OCI-LY1 (cell line): ENCODE measurements around the gene TMOD3.

Source experiments
- H2AFZ ChIP-seq: fragments of 200-600 bp; sonication (generic), shearing (Covaris generic); 2 replicates; pipeline ENCODE4 v1.6.0; 2014; ENCODE audit warnings: antibody characterized with exemption, mild to moderate bottlenecking, low read length
- H3F3A ChIP-seq: fragments of 200-600 bp; sonication (generic), shearing (Covaris generic); 2 replicates; pipeline ENCODE4 v1.6.0; 2014; ENCODE audit warnings: mild to moderate bottlenecking, antibody characterized with exemption, low read length, moderate library complexity; ENCODE audit not compliant: insufficient read depth
- H3K27ac ChIP-seq: fragments of 200-600 bp; sonication (generic); 2 replicates; pipeline ENCODE4 v1.5.1; 2014; ENCODE audit warnings: low read length, mixed run types, mild to moderate bottlenecking, low read depth; ENCODE audit not compliant: poor library complexity, severe bottlenecking
- H3K27me3 ChIP-seq: fragments of 200-600 bp; sonication (generic); 2 replicates; pipeline ENCODE4 v1.6.0; 2014; ENCODE audit warnings: antibody characterized with exemption, mild to moderate bottlenecking, low read length, moderate library complexity; ENCODE audit not compliant: insufficient read depth
- H3K36me3 ChIP-seq: fragments of 200-600 bp; sonication (generic); 2 replicates; pipeline ENCODE4 v1.6.1; 2014; ENCODE audit warnings: mild to moderate bottlenecking, antibody characterized with exemption, low read length, moderate library complexity, mixed read lengths; ENCODE audit not compliant: insufficient read depth
- H3K4me1 ChIP-seq: fragments of 200-600 bp; sonication (generic); 2 replicates; pipeline ENCODE4 v1.5.1; 2014; ENCODE audit warnings: mild to moderate bottlenecking, low read length, moderate library complexity; ENCODE audit not compliant: insufficient read depth, severe bottlenecking
- H3K4me2 ChIP-seq: fragments of 200-600 bp; sonication (generic), shearing (Covaris generic); 2 replicates; pipeline ENCODE4 v1.6.1; 2014; ENCODE audit warnings: low read length
- H3K4me3 ChIP-seq: fragments of 200-600 bp; sonication (generic); 2 replicates; pipeline ENCODE4 v1.5.1; 2014; ENCODE audit warnings: low read length, low read depth, mild to moderate bottlenecking, mixed read lengths; ENCODE audit not compliant: poor library complexity, severe bottlenecking
- H3K79me2 ChIP-seq: fragments of 200-600 bp; shearing (Covaris generic); 2 replicates; pipeline ENCODE4 v1.6.1; 2016; ENCODE audit warnings: mixed run types, low read length, mixed read lengths; ENCODE audit not compliant: insufficient read depth
- H3K9ac ChIP-seq: fragments of 200-600 bp; sonication (generic), shearing (Covaris generic); 2 replicates; pipeline ENCODE4 v1.6.1; 2014; ENCODE audit warnings: mild to moderate bottlenecking, low read length, mixed read lengths
- H3K9me2 ChIP-seq: fragments of 200-600 bp; sonication (generic), shearing (Covaris generic); 2 replicates; pipeline ENCODE4 v1.6.1; 2014; ENCODE audit warnings: low read depth, mild to moderate bottlenecking, low read length, mixed read lengths
- H3K9me3 ChIP-seq: fragments of 200-600 bp; shearing (Covaris generic); 2 replicates; pipeline ENCODE4 v1.6.1; 2014; ENCODE audit warnings: low read length, mixed read lengths
- H4K20me1 ChIP-seq: fragments of 200-600 bp; sonication (generic), shearing (Covaris generic); 2 replicates; pipeline ENCODE4 v1.6.0; 2016; ENCODE audit warnings: mild to moderate bottlenecking, low read length; ENCODE audit not compliant: insufficient read depth
- EZH2 ChIP-seq: fragments of 200-600 bp; sonication (generic), shearing (Covaris generic); IDR thresholded peaks from 2 replicates; pipeline ENCODE4 v1.8.0; 2017; ENCODE audit warnings: borderline replicate concordance, mixed run types, mild to moderate bottlenecking, antibody characterized with exemption, low read length, moderate library complexity, mixed read lengths
- TF ChIP-seq, protein P1 (sequence below): fragments of 200-600 bp; sonication (generic), shearing (Covaris generic); IDR thresholded peaks from 2 replicates; pipeline ENCODE4 v1.5.1; 2017; ENCODE audit warnings: mild to moderate bottlenecking, antibody characterized with exemption, low read length, moderate library complexity, mixed read lengths

The TMOD3 gene

DNA sequence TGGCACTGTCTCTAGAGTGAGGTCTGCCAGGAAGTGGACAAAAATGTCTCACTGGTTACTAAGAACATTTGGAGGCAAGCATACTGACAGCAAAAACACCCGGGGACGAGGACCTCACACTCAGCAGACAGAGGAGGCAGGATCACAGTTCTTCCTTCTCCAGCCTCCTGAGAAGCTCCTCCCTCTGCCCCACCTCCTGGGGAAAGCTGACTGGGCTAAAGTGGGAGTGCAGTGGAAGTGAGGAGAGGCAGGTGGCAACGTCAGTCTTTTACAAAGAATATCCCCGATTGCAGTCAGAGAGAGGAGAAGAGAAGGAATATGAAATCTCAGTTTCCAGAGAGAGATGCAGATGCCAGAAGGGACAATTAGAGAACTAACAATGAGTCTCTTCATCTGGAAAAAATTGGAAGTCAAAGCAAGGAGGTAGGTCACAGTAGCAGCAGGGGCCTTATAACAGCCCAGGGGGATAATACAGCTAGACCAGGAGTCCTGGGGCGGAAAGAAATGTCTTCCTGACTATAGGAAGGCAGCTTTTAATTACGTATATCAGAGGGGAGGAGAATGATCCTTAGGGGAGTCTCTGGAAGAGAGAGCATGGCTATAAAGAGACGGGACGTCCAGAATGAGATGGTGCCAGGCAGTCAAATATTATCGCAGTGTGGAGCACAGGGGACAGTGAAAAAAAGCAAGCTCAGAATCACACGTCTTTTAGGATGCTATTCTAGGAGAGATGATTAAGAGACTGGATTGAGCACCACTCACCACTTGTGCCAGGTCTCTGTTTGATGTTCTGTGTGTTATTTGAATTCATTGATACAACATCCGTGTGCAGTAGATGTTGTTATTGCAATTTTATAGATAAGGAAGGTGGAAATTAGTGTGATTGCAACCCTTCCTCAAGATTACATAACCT lies 95.0 kb downstream of the TMOD3 start:
- Histone ChIP-seq H3K4me2 (no peak overlapping the region), H3K9me2 (no peaks in the 10 kb centered on the region), H3K9ac (no peak overlapping the region), H3K79me2 (no peaks in the 10 kb centered on the region), H3K27ac (no peak overlapping the region), H3K27me3 (no peaks in the 10 kb centered on the region), H4K20me1 (no peaks in the 10 kb centered on the region), H3F3A (no peaks in the 10 kb centered on the region), H3K4me1 (no peaks in the 10 kb centered on the region), H2AFZ (no peak overlapping the region), H3K4me3 (no peak overlapping the region), H3K36me3 (peaks cover 19% of the 10 kb centered on the region; the same call in 1 of the 2 replicates), H3K9me3 (no peaks in the 10 kb centered on the region)
- TF ChIP-seq, protein P1, sequence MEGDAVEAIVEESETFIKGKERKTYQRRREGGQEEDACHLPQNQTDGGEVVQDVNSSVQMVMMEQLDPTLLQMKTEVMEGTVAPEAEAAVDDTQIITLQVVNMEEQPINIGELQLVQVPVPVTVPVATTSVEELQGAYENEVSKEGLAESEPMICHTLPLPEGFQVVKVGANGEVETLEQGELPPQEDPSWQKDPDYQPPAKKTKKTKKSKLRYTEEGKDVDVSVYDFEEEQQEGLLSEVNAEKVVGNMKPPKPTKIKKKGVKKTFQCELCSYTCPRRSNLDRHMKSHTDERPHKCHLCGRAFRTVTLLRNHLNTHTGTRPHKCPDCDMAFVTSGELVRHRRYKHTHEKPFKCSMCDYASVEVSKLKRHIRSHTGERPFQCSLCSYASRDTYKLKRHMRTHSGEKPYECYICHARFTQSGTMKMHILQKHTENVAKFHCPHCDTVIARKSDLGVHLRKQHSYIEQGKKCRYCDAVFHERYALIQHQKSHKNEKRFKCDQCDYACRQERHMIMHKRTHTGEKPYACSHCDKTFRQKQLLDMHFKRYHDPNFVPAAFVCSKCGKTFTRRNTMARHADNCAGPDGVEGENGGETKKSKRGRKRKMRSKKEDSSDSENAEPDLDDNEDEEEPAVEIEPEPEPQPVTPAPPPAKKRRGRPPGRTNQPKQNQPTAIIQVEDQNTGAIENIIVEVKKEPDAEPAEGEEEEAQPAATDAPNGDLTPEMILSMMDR = no peak
- no peak for TF ChIP-seq EZH2

DNA sequence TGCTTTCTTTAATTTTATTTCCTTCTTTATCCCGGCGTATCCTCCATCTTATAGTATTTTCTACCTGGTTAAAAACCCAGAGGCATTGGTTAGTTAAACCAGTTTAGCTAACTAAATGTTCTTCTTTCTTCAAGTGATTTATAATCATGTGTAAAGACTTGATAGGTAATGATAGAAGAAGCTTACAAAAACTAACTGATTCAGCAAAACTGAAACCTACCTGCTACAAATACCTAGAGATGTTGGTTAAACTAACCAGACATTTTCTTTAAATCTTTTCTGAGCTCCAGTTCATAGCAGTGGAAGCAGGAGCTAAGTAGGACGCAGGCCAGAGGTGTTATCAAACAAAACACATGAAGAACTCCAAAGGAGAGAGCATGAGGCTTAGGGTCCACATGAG lies 97.4 kb downstream of the TMOD3 start:
- Histone ChIP-seq H3K9me2 (no peaks in the 10 kb centered on the region), H3K27ac (no peak overlapping the region), H3K36me3 (peaks cover 12% of the 10 kb centered on the region; the same call in 1 of the 2 replicates), H3K27me3 (no peaks in the 10 kb centered on the region), H3K4me3 (no peak overlapping the region), H3K4me2 (no peak overlapping the region), H4K20me1 (no peaks in the 10 kb centered on the region), H3K9ac (no peak overlapping the region), H3K79me2 (no peaks in the 10 kb centered on the region), H2AFZ (no peak overlapping the region), H3K9me3 (no peaks in the 10 kb centered on the region), H3K4me1 (no peaks in the 10 kb centered on the region), H3F3A (no peaks in the 10 kb centered on the region)
- TF ChIP-seq, protein P1 = no peak
- no peak for TF ChIP-seq EZH2

DNA sequence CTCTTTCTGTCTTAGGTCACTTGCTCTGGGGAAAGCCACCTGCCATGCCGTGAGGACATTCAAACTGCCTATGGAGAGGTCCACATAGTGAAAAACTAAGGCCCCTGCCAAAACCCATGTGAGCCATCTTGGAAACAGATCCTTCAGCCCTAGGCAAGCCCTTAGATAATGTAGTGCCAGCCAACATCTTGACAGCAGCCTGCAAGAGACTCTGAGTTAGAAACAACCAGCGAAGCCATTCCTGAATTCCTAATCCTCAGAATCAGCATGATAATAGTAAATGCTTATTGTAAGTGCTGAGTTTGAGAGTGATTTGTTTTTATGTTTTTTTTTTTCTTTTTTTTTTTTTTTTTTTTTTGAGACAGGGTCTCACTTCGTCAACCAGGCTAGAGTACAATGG lies 101.6 kb downstream of the TMOD3 start:
- no peaks in the 10 kb centered on the region for H4K20me1 ChIP-seq
- H3K4me1 ChIP-seq = peaks cover 25% of the 10 kb centered on the region
- TF ChIP-seq, protein P1 = no peak
- no peak for TF ChIP-seq EZH2
- no peak overlapping the region for H3K27ac ChIP-seq
- H3K9me2 ChIP-seq = no peaks in the 10 kb centered on the region
- no peak overlapping the region for H3K4me2 ChIP-seq
- peaks cover 9% of the 10 kb centered on the region; the same call in 1 of the 2 replicates for H3F3A ChIP-seq
- no peak overlapping the region for H3K4me3 ChIP-seq
- no peaks in the 10 kb centered on the region for H3K79me2 ChIP-seq
- H3K9ac ChIP-seq = no peak overlapping the region
- H3K27me3 ChIP-seq = no peaks in the 10 kb centered on the region
- no peaks in the 10 kb centered on the region for H3K9me3 ChIP-seq
- no peak overlapping the region for H2AFZ ChIP-seq
- peaks cover 4% of the 10 kb centered on the region; the same call in 1 of the 2 replicates for H3K36me3 ChIP-seq
